HEK293T (cell line): ENCODE measurements around the gene GREB1L.

ENCODE experiments used
- ARNT ChIP-seq: fragments of 450-650 bp; IDR thresholded peaks from 2 replicates; pipeline ENCODE4 v1.6.1; 2017; ENCODE audit warnings: mild to moderate bottlenecking
- BHLHE40 ChIP-seq: fragments of 450-650 bp; IDR thresholded peaks from 2 replicates; pipeline ENCODE4 v1.6.1; 2016; ENCODE audit warnings: mild to moderate bottlenecking, moderate library complexity, borderline replicate concordance
- FOXK2 ChIP-seq: fragments of 450-650 bp; IDR thresholded peaks from 2 replicates; pipeline ENCODE4 v1.6.1; 2016; ENCODE audit warnings: mild to moderate bottlenecking
- SP1 ChIP-seq: fragments of 450-650 bp; IDR thresholded peaks from 2 replicates; pipeline ENCODE4 v1.6.1; 2017
- ZNF384 ChIP-seq: fragments of 450-650 bp; IDR thresholded peaks from 2 replicates; pipeline ENCODE4 v1.6.1; 2016

DNA sequence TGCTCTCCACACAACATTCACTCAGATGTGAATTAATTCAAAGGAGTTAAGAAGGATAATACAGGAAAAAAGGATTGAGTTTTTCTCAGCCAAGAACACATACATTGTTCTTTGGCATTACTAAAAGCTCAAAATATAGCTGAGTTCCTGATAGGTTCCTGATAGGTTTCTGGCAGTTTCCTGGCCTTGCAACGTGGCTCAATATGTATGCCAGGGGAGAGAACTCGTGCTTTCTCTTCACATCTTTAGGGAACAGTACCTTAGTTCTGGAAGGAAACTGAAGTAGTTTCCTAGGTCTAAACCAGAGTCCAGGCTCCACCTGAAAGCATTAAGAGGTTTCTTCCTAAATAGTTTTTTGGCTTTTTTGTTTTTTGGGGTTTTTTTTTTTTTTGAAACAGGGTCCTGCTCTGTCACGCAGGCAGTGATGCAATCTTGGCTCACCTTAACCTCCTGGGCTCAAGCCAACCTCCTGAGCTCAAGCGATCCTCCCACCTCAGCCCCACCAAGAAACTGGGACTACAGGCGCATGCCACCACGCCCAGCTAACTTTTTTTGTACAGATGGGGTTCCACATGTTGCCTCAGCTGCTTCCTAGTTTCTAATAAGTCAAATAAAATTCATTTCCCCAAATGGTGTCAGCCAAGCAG is 315.7 kb downstream of the GREB1L start:
- no peak for TF ChIP-seq ARNT
- no peak for TF ChIP-seq SP1
- no peak for TF ChIP-seq ZNF384
- no peak for TF ChIP-seq FOXK2
- no peak for TF ChIP-seq BHLHE40
